PFSK-1 (cell line): Measurements from ENCODE around the gene FZR1.
A peak's percentile ranks its signal among the peaks of the same experiment; 100 is the strongest.

Experiments
- FOXP2 ChIP-seq: optimal IDR thresholded peaks from 2 replicates; pipeline ENCODE3; 2011; ENCODE audit warnings: borderline replicate concordance, control low read depth, inconsistent platforms; ENCODE audit not compliant: insufficient read depth; ENCODE audit errors: extremely low read length, extremely low read depth
- POLR2AphosphoS5 ChIP-seq: IDR thresholded peaks from 2 replicates; pipeline ENCODE4 v1.6.1; 2012; ENCODE audit warnings: low read depth, mild to moderate bottlenecking, control low read depth, low read length, moderate library complexity
- REST ChIP-seq, 2 experiments: IDR thresholded peaks; 2 replicates each; pipeline versions ENCODE4 v1.6.1 to v1.8.0; 2011 to 2012; ENCODE audit warnings: low read depth in 2 of 2, low read length in 2 of 2, control low read depth in 1 of 2, inconsistent platforms in 1 of 2, mild to moderate bottlenecking in 1 of 2, moderate library complexity in 1 of 2; ENCODE audit not compliant: insufficient read depth in 1 of 2
- SIN3A ChIP-seq: IDR thresholded peaks from 2 replicates; pipeline ENCODE4 v1.6.1; 2012; ENCODE audit warnings: mild to moderate bottlenecking, low read length, moderate library complexity, borderline replicate concordance; ENCODE audit not compliant: insufficient read depth
- TAF1 ChIP-seq: IDR thresholded peaks from 2 replicates; pipeline ENCODE4 v1.6.1; 2012; ENCODE audit warnings: low read length, control low read depth, borderline replicate concordance; ENCODE audit not compliant: insufficient read depth

The FZR1 gene

DNA sequence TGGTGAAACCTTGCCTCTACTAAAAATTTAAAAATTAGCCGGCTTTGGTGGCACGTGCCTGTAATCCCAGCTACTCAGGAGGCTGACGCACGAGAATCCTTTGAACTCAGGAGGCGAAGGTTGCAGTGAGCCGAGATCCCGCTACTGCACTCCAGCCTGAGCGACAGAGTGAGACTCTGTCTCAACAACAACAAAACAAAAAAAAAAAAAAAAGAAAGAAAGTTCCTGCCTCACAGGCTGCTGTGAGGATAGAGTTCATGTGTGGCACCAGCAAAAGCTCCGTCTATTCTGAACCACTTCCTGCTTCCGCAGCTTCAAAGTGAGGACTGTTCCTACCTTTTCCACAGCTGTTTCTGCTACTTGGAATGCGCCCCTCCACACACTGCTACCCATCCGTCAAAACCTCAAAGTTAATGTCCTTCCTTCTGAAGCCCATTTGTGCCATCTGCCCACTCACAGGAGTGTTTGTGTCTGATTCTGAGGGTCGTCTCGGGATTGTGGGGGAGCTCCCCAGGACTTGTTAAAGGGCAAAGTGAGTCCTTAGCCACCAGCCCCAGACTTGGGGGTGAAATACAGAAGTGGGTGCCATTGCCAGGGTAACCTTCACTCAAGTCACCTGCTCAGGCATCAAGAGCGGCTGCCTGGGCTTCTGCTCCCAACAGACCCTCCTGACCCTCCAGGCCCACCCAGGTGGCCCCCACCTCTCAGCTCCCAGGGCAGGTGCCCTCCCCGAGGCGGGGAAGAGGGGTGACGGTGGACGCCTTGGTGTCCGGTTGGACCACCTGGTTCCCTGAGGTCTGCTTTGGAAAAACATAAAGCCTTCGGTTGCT lies 48.4 kb downstream of the FZR1 start:
- TF ChIP-seq SIN3A (no peak), POLR2AphosphoS5 (no peak), FOXP2 (no peak), TAF1 (no peak), REST (IDR thresholded peaks at IDR 0.05; ENCODE audit: insufficient read depth in 1 of 2, low read depth in 2 of 2, low read length in 2 of 2) (no peak)

DNA sequence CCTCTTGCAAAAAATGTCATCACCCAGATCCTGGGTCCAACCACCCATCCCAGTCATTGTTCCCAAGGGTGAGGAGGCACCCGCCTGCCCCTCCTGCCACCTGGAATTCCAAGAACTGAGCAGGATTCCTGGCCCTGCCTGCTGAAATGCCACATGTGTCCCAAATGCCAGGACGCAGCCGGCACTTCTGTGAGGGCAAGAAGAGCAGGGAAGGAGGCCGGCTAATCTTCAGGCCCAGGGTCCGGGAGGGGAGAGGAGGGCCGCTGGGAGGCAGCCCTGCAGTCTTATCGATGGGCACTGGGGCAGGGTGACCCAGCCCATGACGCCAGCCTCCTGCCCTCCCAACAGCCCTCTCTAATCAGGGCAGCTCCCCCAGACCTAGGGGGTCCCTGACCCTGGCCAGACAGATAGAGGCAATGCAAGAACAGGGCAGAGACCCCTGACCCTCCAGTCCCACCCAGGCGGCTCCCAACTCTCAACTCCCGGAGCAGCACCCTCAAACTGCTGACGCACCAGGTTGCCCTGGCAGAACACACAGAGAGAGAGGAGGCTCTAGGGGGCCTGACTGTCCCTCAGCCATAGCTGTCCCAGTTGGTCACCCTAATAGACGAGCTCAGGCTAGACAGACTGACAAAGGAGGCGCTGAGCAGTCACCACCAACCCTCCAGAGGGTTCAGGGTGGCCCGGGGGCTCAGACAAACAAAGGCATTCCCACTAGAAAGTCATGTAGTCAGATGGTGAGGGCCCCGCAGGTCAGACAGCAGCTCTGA lies 49.7 kb downstream of the FZR1 start:
- TF ChIP-seq POLR2AphosphoS5: no peak

DNA sequence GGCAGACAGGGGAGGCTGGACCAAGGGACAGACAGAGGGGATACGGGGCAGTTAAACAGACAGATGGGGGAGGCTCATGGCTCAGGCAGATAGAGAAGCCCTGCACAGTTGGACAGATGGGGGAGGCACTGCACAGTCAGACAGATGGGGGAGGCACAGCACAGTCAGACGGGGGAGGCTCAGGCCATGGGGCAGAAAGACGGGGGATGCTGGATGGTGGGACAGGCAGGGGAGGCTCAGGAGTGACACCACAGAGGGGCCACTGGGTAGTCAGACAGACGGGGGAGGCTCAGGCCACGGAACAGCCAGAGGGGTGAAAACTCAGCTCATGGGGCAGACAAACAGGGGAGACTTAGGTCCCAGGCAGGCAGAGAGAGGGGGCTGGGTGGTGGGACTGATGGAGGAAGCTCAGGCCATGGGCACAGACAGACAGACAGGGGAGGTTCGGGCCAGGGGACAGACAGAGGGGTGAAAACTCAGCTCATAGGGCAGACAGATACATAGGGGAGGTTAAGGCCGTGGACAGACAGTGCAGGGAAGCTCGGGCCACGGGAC lies 50.4 kb downstream of the FZR1 start:
- TF ChIP-seq POLR2AphosphoS5: no peak
- no peak for TF ChIP-seq REST (IDR thresholded peaks at IDR 0.05; ENCODE audit: insufficient read depth in 1 of 2, low read depth in 2 of 2, low read length in 2 of 2)

DNA sequence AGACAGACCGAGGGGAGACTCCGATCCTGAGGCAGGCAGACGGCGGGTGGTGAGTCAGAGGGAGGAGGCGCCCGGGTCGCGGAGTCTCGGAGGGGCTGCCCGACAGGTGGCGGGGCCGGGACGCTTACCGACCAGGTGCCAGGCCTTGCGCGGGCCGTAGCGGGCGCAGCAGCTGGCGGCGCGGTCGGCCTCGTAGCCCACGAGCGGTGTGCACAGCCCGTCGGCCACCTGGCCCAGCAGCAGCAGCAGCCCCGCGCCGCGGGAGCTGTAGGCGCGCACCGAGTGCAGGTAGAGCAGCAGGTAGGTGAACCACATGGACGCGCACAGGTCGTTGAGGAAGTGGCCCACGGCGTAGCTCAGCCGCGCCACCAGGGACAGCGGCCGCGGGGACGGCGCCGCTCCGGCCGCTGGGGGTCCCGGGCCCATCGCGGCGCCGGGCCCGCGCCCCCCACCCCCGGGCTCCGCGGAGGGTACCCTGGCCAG lies 50.9 kb downstream of the FZR1 start:
- TF ChIP-seq REST (IDR thresholded peaks at IDR 0.05; ENCODE audit: insufficient read depth in 1 of 2, low read depth in 2 of 2, low read length in 2 of 2): peak; percentile 58 to 80; a peak in 3 of 4 replicates
- TF ChIP-seq SIN3A: no peak

GRCh38 chr19:3557461-3558248 lies 51.5 kb downstream of the FZR1 start, which contains the start of gene MFSD12:
TSS of gene MFSD12 (minus strand) at chr19:3557586. CDS start at chr19:3557403, 183 bp downstream.
- TF ChIP-seq TAF1 (peak; percentile 77), POLR2AphosphoS5 (peak; percentile 75), REST (IDR thresholded peaks at IDR 0.05; ENCODE audit: insufficient read depth in 1 of 2, low read depth in 2 of 2, low read length in 2 of 2) (no peak), FOXP2 (peak; percentile 83), SIN3A (no peak)
